Fibroblast of lung (primary cell): ENCODE data around the gene WARS2.

Experiments used
- CTCF ChIP-seq, 2 donors: IDR thresholded peaks in 1 of 2; conservative IDR thresholded peaks in 1 of 2; 1 replicate in 1 of 2; 2 replicates in 1 of 2; pipeline ENCODE4 v1.5.1; 2011 to 2012; ENCODE audit warnings: low read length in 2 of 2, control low read depth in 1 of 2, inconsistent platforms in 1 of 2, low read depth in 1 of 2, mild to moderate bottlenecking in 1 of 2
- EZH2 ChIP-seq: IDR thresholded peaks from 2 replicates; pipeline ENCODE4 v1.5.1; 2012; ENCODE audit warnings: low read length, control low read depth, mild to moderate bottlenecking; ENCODE audit errors: missing control alignments

GRCh38 chr1:119187416-119187815 is 47.0 kb upstream of the WARS2 start:
- TF ChIP-seq CTCF (conservative IDR thresholded peaks at IDR 0.05 in 1 of 2, IDR thresholded peaks at IDR 0.05 in 1 of 2; ENCODE audit: low read depth in 1 of 2, low read length in 2 of 2) (no peak), EZH2 (no peak)
